Nephron progenitor cell (in vitro differentiated cells): Measurements from ENCODE around the gene MYO1E.

Source experiments
- DNase-seq: peaks from one replicate; pipeline ENCODE4 v3.0.0; 2021
- H3K27ac Mint-ChIP-seq: 2 replicates; pipeline ENCODE4 v1.8.0; 2021; ENCODE audit warnings: mild to moderate bottlenecking, moderate library complexity, mixed read lengths
- H3K27me3 Mint-ChIP-seq: 2 replicates; pipeline ENCODE4 v1.8.0; 2021; ENCODE audit warnings: mild to moderate bottlenecking, low read depth, mixed read lengths; ENCODE audit not compliant: poor library complexity
- H3K36me3 Mint-ChIP-seq: 2 replicates; pipeline ENCODE4 v1.8.0; 2021; ENCODE audit warnings: low read depth, mixed read lengths
- H3K4me1 Mint-ChIP-seq: 2 replicates; pipeline ENCODE4 v1.8.0; 2021; ENCODE audit warnings: mixed read lengths
- H3K4me3 Mint-ChIP-seq: 2 replicates; pipeline ENCODE4 v1.8.0; 2021; ENCODE audit warnings: mild to moderate bottlenecking, moderate library complexity, mixed read lengths
- H3K9me3 Mint-ChIP-seq: 2 replicates; pipeline ENCODE4 v1.8.0; 2021; ENCODE audit warnings: mild to moderate bottlenecking, moderate library complexity, mixed read lengths
- CTCF ChIP-seq: fragments of 200-600 bp; sonication (generic); IDR thresholded peaks from 2 replicates; pipeline ENCODE4 v1.5.0; 2021; ENCODE audit warnings: antibody characterized with exemption

Gene MYO1E

GRCh38 chr15:59304034-59304795 is 68.5 kb downstream of the MYO1E start:
- H3K27me3 Mint-ChIP-seq = peaks cover 4% of the 10 kb centered on the region
- peaks cover 34% of the 10 kb centered on the region for H3K4me1 Mint-ChIP-seq
- H3K27ac Mint-ChIP-seq = no peak overlapping the region
- DNase-seq = no peak
- no peak for TF ChIP-seq CTCF
- H3K4me3 Mint-ChIP-seq = no peak overlapping the region
- H3K9me3 Mint-ChIP-seq = no peaks in the 10 kb centered on the region
- no peaks in the 10 kb centered on the region for H3K36me3 Mint-ChIP-seq

GRCh38 chr15:59303633-59304032 is 69.0 kb downstream of the MYO1E start:
- no peaks in the 10 kb centered on the region for H3K9me3 Mint-ChIP-seq
- DNase-seq = no peak
- no peak for TF ChIP-seq CTCF
- no peak overlapping the region for H3K27ac Mint-ChIP-seq
- H3K4me3 Mint-ChIP-seq = no peak overlapping the region
- no peaks in the 10 kb centered on the region for H3K36me3 Mint-ChIP-seq
- peaks cover 4% of the 10 kb centered on the region for H3K27me3 Mint-ChIP-seq
- H3K4me1 Mint-ChIP-seq = peaks cover 40% of the 10 kb centered on the region

- no peak for TF ChIP-seq CTCF
- Mint-ChIP-seq H3K27me3 (peaks cover 4% of the 10 kb centered on the region), H3K27ac (no peak overlapping the region), H3K36me3 (no peaks in the 10 kb centered on the region), H3K4me1 (peaks cover 45% of the 10 kb centered on the region), H3K4me3 (no peak overlapping the region), H3K9me3 (no peaks in the 10 kb centered on the region)
- DNase-seq = no peak
These were observed 69.5 kb downstream of the MYO1E start for GRCh38 chr15:59303136-59303535.

GRCh38 chr15:59301527-59301926 is 71.1 kb downstream of the MYO1E start:
- Mint-ChIP-seq H3K27me3 (peaks cover 4% of the 10 kb centered on the region), H3K36me3 (no peaks in the 10 kb centered on the region), H3K27ac (peak overlapping the region; percentile 91), H3K9me3 (no peaks in the 10 kb centered on the region), H3K4me1 (peaks cover 53% of the 10 kb centered on the region), H3K4me3 (no peak overlapping the region)
- no peak for TF ChIP-seq CTCF
- DNase-seq = no peak

GRCh38 chr15:59300618-59301139 is 72.0 kb downstream of the MYO1E start:
- H3K4me3 Mint-ChIP-seq = no peak overlapping the region
- no peaks in the 10 kb centered on the region for H3K9me3 Mint-ChIP-seq
- H3K27me3 Mint-ChIP-seq = peaks cover 4% of the 10 kb centered on the region
- no peak for TF ChIP-seq CTCF
- no peaks in the 10 kb centered on the region for H3K36me3 Mint-ChIP-seq
- no peak for DNase-seq
- H3K4me1 Mint-ChIP-seq = peaks cover 62% of the 10 kb centered on the region
- H3K27ac Mint-ChIP-seq = peak overlapping the region; percentile 84
